HG03432 (cell line): ENCODE data around the gene SMARCC2.
"Not testable (repeated sequence)": the region's sequence is repeated elsewhere in the genome, so short reads cannot be mapped to it uniquely, and the experiment has no call there.

Experiments used
- ATAC-seq: cut with Tn5 transposase; IDR thresholded peaks from one replicate; pipeline ENCODE4 v1.9.1; 2021; ENCODE audit warnings: mild to moderate bottlenecking, moderate library complexity; ENCODE audit not compliant: unreplicated experiment

SMARCC2 gene

GRCh38 chr12:56165369-56165768, 23.9 kb downstream of the SMARCC2 start:
- ATAC-seq: no peak

GRCh38 chr12:56164345-56164729, 24.9 kb downstream of the SMARCC2 start:
- no peak for ATAC-seq

- ATAC-seq: no peak
Measured at GRCh38 chr12:56163533-56164344, 25.5 kb downstream of the SMARCC2 start.

GRCh38 chr12:56162468-56163290, 26.6 kb downstream of the SMARCC2 start:
- ATAC-seq: no peak

- ATAC-seq: no peak
Measured at GRCh38 chr12:56161690-56162351, 27.5 kb downstream of the SMARCC2 start.

- no peak for ATAC-seq
Measured at GRCh38 chr12:56160894-56161689, 28.2 kb downstream of the SMARCC2 start.

GRCh38 chr12:56160193-56160763, 29.0 kb downstream of the SMARCC2 start:
- no peak for ATAC-seq

- no peak for ATAC-seq
Measured at GRCh38 chr12:56159482-56160192, 29.6 kb downstream of the SMARCC2 start.

- ATAC-seq: no peak
Measured at GRCh38 chr12:56158926-56159461, 30.3 kb downstream of the SMARCC2 start.

GRCh38 chr12:56158029-56158925, 31.0 kb downstream of the SMARCC2 start, which contains the start of gene MYL6:
Gene MYL6, plus strand, starts transcription at chr12:56158359. Its CDS starts 43 bp downstream, at chr12:56158402.
- peak; percentile 81 for ATAC-seq

GRCh38 chr12:56157201-56158028, 31.9 kb downstream of the SMARCC2 start:
- peak; percentile 32 for ATAC-seq

- ATAC-seq: not testable (repeated sequence)
Measured at GRCh38 chr12:56156464-56157200, 32.7 kb downstream of the SMARCC2 start.

GRCh38 chr12:56155256-56155845, 33.9 kb downstream of the SMARCC2 start:
- ATAC-seq: no peak

GRCh38 chr12:56154818-56155217, 34.5 kb downstream of the SMARCC2 start:
- ATAC-seq: no peak

GRCh38 chr12:56154246-56154771, 35.0 kb downstream of the SMARCC2 start:
- no peak for ATAC-seq

GRCh38 chr12:56153678-56154065, 35.6 kb downstream of the SMARCC2 start:
- no peak for ATAC-seq
